HEK293 (cell line): Measurements from ENCODE around the gene LAMC2.

Experiments
- CTCF ChIA-PET: fragments of 350-600 bp; formaldehyde crosslinking; extraction: SDS; loops from one replicate; lab custom pipeline; 2021; ENCODE audit warnings: antibody characterized with exemption; lab: Yijun Ruan, JAX
- POLR2A ChIA-PET: fragments of 300-600 bp; formaldehyde crosslinking; extraction: SDS; loops from one replicate; lab custom pipeline; 2020; ENCODE audit warnings: antibody characterized with exemption, inconsistent platforms; lab: Yijun Ruan, JAX
- H3K27ac ChIP-seq: fragments of 200-500 bp; sonication (Bioruptor generic); 2 replicates; pipeline ENCODE4 v1.5.1; 2014; ENCODE audit warnings: low read depth, low read length, control low read depth, inconsistent platforms; ENCODE audit errors: extremely low read depth
- H3K36me3 ChIP-seq, 2 experiments: fragments of 200-500 bp in 1 of 2; sonication (Bioruptor generic) in 1 of 2; 1 replicate in 1 of 2; 2 replicates in 1 of 2; pipeline ENCODE4 v1.5.1; 2014 to 2017; ENCODE audit warnings: inconsistent platforms in 2 of 2, low read length in 2 of 2; ENCODE audit not compliant: control insufficient read depth in 2 of 2, insufficient read depth in 1 of 2
- H3K4me1 ChIP-seq: fragments of 200-500 bp; sonication (Bioruptor generic); 2 replicates; pipeline ENCODE4 v1.5.1; 2014; ENCODE audit warnings: mild to moderate bottlenecking, low read length, inconsistent platforms; ENCODE audit not compliant: control insufficient read depth, insufficient read depth
- H3K4me3 ChIP-seq: 2 replicates; pipeline ENCODE4 v1.5.1; 2011; ENCODE audit warnings: low read depth, mild to moderate bottlenecking, control low read depth, low read length, moderate library complexity
- H3K9me3 ChIP-seq: fragments of 200-500 bp; sonication (Bioruptor generic); 2 replicates; pipeline ENCODE4 v1.5.1; 2014; ENCODE audit warnings: low read depth, low read length, inconsistent platforms; ENCODE audit not compliant: control insufficient read depth, insufficient read depth
- GLI2 ChIP-seq: fragments of 450-650 bp; formaldehyde crosslinking; IDR thresholded peaks from 2 replicates; pipeline ENCODE4; 2017; ENCODE audit warnings: missing biosample characterization, missing genetic modification characterization, low read depth, borderline replicate concordance
- REPIN1 ChIP-seq: fragments of 450-650 bp; formaldehyde crosslinking; IDR thresholded peaks from 2 replicates; pipeline ENCODE4 v1.5.1; 2017; ENCODE audit warnings: missing biosample characterization, missing genetic modification characterization, low read depth
- TCF7L2 ChIP-seq: IDR thresholded peaks from 2 replicates; pipeline ENCODE4 v1.6.1; 2011; ENCODE audit warnings: low read depth, mild to moderate bottlenecking, inconsistent platforms, low read length, moderate library complexity, borderline replicate concordance
- TRIM28 ChIP-seq: IDR thresholded peaks from 2 replicates; pipeline ENCODE4 v1.6.1; 2011; ENCODE audit warnings: low read length, control low read depth, borderline replicate concordance
- ZFHX2 ChIP-seq: fragments of 450-650 bp; formaldehyde crosslinking; conservative IDR thresholded peaks from 2 replicates; pipeline ENCODE4 v1.5.1; 2016; ENCODE audit warnings: missing biosample characterization, missing genetic modification characterization
- ZNF223 ChIP-seq: fragments of 450-650 bp; formaldehyde crosslinking; IDR thresholded peaks from 2 replicates; pipeline ENCODE4 v1.5.1; 2016; ENCODE audit warnings: missing biosample characterization, missing genetic modification characterization
- ZNF366 ChIP-seq: fragments of 450-650 bp; formaldehyde crosslinking; conservative IDR thresholded peaks from 2 replicates; pipeline ENCODE4 v1.5.1; 2016; ENCODE audit warnings: missing biosample characterization, missing genetic modification characterization
- ZNF530 ChIP-seq: fragments of 450-650 bp; formaldehyde crosslinking; IDR thresholded peaks from 2 replicates; pipeline ENCODE4 v1.5.1; 2016; ENCODE audit warnings: low read depth, missing biosample characterization, missing genetic modification characterization
- ZNF555 ChIP-seq: fragments of 450-650 bp; formaldehyde crosslinking; conservative IDR thresholded peaks from 2 replicates; pipeline ENCODE4 v1.5.1; 2017; ENCODE audit warnings: missing biosample characterization, mild to moderate bottlenecking, missing genetic modification characterization, inconsistent platforms
- ZNF561 ChIP-seq: fragments of 450-650 bp; IDR thresholded peaks from 2 replicates; pipeline ENCODE4 v1.5.1; 2018; ENCODE audit warnings: missing biosample characterization, missing genetic modification characterization, borderline replicate concordance
- TF ChIP-seq, protein P1 (sequence below): fragments of 450-650 bp; formaldehyde crosslinking; IDR thresholded peaks from 2 replicates; pipeline ENCODE4 v1.5.1; 2016; ENCODE audit warnings: missing biosample characterization, missing genetic modification characterization
- TF ChIP-seq, protein P2 (sequence below): fragments of 450-650 bp; formaldehyde crosslinking; IDR thresholded peaks from 2 replicates; pipeline ENCODE4 v1.5.1; 2017; ENCODE audit warnings: missing biosample characterization, missing genetic modification characterization
- TF ChIP-seq, protein P3 (sequence below): fragments of 450-650 bp; formaldehyde crosslinking; IDR thresholded peaks from 2 replicates; pipeline ENCODE4 v1.5.1; 2017; ENCODE audit warnings: missing biosample characterization, missing genetic modification characterization
- TF ChIP-seq, protein P4 (sequence below): fragments of 450-650 bp; formaldehyde crosslinking; IDR thresholded peaks from 2 replicates; pipeline ENCODE4 v1.5.1; 2016; ENCODE audit warnings: missing biosample characterization, missing genetic modification characterization, borderline replicate concordance

LAMC2 gene

DNA sequence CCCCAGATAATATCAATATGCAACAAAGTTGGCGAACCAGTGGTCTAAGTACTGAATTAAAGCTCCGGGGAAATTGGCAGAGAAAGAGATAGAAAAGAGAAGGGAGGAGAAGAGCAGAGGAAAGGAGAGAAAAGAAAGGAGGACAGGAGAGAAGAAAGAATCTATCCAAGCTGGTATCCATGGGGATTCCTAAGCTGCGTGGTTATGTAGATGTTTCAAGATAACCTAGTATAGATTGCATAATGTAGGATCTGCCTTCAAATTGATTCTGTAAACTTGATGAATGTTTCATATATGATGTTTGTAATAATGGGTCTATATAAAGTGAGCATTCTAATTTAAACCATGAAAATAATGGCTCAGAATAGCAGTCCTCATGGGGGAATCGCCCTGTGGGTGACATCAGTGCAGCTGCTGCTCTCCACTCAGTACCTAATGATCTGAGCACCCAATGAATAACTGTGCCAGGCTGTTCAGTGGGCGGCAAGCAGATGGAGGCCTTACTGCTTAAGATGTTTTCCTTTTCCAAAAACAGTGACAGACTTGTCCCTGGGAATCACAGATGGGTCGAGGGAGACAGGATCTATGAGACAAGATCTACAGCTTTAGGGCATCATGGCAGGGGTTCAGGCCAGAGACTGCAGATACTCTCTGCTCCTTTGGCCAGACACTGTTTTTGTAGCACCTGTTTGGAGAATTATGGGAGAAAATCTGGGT, 78.0 kb downstream of the LAMC2 start (continued):
- TF ChIP-seq GLI2 (tag by site-specific recombination) = no peak
- TF ChIP-seq ZNF561 (tag by site-specific recombination) = no peak
- no peak for TF ChIP-seq ZNF555 (tag by site-specific recombination)
- TF ChIP-seq, protein P1, sequence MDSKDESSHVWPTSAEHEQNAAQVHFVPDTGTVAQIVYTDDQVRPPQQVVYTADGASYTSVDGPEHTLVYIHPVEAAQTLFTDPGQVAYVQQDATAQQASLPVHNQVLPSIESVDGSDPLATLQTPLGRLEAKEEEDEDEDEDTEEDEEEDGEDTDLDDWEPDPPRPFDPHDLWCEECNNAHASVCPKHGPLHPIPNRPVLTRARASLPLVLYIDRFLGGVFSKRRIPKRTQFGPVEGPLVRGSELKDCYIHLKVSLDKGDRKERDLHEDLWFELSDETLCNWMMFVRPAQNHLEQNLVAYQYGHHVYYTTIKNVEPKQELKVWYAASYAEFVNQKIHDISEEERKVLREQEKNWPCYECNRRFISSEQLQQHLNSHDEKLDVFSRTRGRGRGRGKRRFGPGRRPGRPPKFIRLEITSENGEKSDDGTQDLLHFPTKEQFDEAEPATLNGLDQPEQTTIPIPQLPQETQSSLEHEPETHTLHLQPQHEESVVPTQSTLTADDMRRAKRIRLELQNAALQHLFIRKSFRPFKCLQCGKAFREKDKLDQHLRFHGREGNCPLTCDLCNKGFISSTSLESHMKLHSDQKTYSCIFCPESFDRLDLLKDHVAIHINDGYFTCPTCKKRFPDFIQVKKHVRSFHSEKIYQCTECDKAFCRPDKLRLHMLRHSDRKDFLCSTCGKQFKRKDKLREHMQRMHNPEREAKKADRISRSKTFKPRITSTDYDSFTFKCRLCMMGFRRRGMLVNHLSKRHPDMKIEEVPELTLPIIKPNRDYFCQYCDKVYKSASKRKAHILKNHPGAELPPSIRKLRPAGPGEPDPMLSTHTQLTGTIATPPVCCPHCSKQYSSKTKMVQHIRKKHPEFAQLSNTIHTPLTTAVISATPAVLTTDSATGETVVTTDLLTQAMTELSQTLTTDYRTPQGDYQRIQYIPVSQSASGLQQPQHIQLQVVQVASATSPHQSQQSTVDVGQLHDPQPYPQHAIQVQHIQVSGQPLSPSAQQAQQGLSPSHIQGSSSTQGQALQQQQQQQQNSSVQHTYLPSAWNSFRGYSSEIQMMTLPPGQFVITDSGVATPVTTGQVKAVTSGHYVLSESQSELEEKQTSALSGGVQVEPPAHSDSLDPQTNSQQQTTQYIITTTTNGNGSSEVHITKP (tag by site-specific recombination) = no peak
- no peak for TF ChIP-seq TCF7L2
- no peak for TF ChIP-seq ZNF366 (tag by site-specific recombination)
- no peak for TF ChIP-seq REPIN1
- TF ChIP-seq, protein P2, sequence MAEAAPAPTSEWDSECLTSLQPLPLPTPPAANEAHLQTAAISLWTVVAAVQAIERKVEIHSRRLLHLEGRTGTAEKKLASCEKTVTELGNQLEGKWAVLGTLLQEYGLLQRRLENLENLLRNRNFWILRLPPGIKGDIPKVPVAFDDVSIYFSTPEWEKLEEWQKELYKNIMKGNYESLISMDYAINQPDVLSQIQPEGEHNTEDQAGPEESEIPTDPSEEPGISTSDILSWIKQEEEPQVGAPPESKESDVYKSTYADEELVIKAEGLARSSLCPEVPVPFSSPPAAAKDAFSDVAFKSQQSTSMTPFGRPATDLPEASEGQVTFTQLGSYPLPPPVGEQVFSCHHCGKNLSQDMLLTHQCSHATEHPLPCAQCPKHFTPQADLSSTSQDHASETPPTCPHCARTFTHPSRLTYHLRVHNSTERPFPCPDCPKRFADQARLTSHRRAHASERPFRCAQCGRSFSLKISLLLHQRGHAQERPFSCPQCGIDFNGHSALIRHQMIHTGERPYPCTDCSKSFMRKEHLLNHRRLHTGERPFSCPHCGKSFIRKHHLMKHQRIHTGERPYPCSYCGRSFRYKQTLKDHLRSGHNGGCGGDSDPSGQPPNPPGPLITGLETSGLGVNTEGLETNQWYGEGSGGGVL (tag by site-specific recombination) = no peak

DNA sequence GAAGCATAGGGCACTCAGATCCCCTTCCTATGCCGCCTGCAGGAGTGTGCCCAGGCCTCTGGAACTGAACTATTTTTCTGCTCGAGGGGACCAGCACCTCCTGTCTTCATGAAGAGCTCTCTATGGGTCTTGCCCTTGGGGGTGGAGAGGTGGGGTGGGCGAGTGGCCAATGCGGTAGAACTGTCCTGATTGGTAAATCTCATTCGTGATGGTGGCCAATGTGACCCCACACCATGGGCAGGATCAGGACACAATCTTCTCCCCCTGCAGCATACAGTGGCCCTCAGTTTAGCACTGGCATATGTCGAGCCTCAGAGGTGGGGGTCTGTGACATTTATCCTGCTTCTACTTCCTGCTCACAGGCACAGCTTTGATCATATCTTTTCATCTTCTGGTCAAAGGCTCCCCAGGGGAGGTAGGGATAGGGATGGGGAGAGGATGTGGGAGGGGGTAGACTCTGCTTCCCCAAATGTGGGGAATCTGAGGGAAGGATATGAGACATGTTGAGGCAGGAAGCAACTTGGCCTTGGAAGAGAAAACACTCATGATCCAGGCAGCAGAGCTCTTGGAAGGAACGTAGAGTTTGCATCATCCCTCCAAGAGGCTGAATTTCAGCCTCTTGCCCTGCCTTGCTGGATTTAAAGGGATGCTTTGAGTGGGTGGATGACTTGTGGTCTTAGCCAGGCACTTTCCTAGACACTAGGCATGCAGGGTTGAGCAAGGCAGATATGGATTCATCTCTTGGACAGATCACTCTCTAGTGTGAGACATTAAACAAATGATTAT, 81.8 kb downstream of the LAMC2 start:
- Histone ChIP-seq H3K27ac (no peak overlapping the region), H3K36me3 (no peaks in the 10 kb centered on the region), H3K4me1 (peaks cover 8% of the 10 kb centered on the region), H3K4me3 (no peak overlapping the region), H3K9me3 (no peaks in the 10 kb centered on the region)
- ChIA-PET CTCF (interaction anchor here (0.5 to 0.9 kb wide), 2 partner anchors 23 to 189 kb away, joined by 3 read pairs; no protein-coding TSS in a partner anchor), POLR2A (no interaction called here)
- TF ChIP-seq ZFHX2 (tag by site-specific recombination) = peak; percentile 49
- TF ChIP-seq TRIM28 = no peak
- TF ChIP-seq, protein P3, sequence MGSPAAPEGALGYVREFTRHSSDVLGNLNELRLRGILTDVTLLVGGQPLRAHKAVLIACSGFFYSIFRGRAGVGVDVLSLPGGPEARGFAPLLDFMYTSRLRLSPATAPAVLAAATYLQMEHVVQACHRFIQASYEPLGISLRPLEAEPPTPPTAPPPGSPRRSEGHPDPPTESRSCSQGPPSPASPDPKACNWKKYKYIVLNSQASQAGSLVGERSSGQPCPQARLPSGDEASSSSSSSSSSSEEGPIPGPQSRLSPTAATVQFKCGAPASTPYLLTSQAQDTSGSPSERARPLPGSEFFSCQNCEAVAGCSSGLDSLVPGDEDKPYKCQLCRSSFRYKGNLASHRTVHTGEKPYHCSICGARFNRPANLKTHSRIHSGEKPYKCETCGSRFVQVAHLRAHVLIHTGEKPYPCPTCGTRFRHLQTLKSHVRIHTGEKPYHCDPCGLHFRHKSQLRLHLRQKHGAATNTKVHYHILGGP (tag by site-specific recombination) = no peak
- TF ChIP-seq ZNF223 (tag by site-specific recombination) = no peak
- TF ChIP-seq, protein P4, sequence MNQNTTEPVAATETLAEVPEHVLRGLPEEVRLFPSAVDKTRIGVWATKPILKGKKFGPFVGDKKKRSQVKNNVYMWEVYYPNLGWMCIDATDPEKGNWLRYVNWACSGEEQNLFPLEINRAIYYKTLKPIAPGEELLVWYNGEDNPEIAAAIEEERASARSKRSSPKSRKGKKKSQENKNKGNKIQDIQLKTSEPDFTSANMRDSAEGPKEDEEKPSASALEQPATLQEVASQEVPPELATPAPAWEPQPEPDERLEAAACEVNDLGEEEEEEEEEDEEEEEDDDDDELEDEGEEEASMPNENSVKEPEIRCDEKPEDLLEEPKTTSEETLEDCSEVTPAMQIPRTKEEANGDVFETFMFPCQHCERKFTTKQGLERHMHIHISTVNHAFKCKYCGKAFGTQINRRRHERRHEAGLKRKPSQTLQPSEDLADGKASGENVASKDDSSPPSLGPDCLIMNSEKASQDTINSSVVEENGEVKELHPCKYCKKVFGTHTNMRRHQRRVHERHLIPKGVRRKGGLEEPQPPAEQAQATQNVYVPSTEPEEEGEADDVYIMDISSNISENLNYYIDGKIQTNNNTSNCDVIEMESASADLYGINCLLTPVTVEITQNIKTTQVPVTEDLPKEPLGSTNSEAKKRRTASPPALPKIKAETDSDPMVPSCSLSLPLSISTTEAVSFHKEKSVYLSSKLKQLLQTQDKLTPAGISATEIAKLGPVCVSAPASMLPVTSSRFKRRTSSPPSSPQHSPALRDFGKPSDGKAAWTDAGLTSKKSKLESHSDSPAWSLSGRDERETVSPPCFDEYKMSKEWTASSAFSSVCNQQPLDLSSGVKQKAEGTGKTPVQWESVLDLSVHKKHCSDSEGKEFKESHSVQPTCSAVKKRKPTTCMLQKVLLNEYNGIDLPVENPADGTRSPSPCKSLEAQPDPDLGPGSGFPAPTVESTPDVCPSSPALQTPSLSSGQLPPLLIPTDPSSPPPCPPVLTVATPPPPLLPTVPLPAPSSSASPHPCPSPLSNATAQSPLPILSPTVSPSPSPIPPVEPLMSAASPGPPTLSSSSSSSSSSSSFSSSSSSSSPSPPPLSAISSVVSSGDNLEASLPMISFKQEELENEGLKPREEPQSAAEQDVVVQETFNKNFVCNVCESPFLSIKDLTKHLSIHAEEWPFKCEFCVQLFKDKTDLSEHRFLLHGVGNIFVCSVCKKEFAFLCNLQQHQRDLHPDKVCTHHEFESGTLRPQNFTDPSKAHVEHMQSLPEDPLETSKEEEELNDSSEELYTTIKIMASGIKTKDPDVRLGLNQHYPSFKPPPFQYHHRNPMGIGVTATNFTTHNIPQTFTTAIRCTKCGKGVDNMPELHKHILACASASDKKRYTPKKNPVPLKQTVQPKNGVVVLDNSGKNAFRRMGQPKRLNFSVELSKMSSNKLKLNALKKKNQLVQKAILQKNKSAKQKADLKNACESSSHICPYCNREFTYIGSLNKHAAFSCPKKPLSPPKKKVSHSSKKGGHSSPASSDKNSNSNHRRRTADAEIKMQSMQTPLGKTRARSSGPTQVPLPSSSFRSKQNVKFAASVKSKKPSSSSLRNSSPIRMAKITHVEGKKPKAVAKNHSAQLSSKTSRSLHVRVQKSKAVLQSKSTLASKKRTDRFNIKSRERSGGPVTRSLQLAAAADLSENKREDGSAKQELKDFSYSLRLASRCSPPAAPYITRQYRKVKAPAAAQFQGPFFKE (tag by site-specific recombination) = no peak
- 0 out of 2 replicates have a peak, but pooled peaks have one; percentile 6 for TF ChIP-seq ZNF530 (tag by site-specific recombination)
